SK-N-SH (cell line): ENCODE results near the gene WWP2. TPM values are rescaled to one million over a fixed set of nuclear protein-coding genes. Genes with fewer than 3 reads are reported as not detected.

Source experiments
- CTCF ChIA-PET: fragments of 300-600, 350-600 bp; formaldehyde crosslinking; extraction: SDS; loops from one replicate; lab custom pipeline; 2021; lab: Yijun Ruan, JAX
- POLR2A ChIA-PET: fragments of 350-600 bp; sonication (Branson Sonifier 250); formaldehyde crosslinking; extraction: SDS; loops from one replicate; lab custom pipeline; 2020; ENCODE audit warnings: antibody characterized with exemption, inconsistent platforms; lab: Yijun Ruan, JAX
- DNase-seq: peaks from one replicate; pipeline ENCODE4 v3.0.0; 2012
- H2AFZ ChIP-seq: fragments of 200-600 bp; sonication (generic); 2 replicates; pipeline ENCODE4 v1.8.1; 2016; ENCODE audit warnings: antibody characterized with exemption, mild to moderate bottlenecking, low read depth
- H3F3A ChIP-seq: fragments of 200-600 bp; sonication (generic); replicated peaks from 2 replicates; pipeline ENCODE3; 2016; ENCODE audit warnings: antibody characterized with exemption, mild to moderate bottlenecking; ENCODE audit not compliant: insufficient read depth
- H3K27ac ChIP-seq, 2 experiments: fragments of 200-500 bp in 1 of 2; fragments of 200-600 bp in 1 of 2; sonication (Bioruptor generic) in 1 of 2; sonication (generic), shearing (Covaris generic) in 1 of 2; 2 replicates each; pipeline versions ENCODE4 v1.5.1 to v1.6.1; 2014 to 2016; ENCODE audit warnings: low read depth in 2 of 2, inconsistent platforms in 1 of 2, low read length in 1 of 2, mild to moderate bottlenecking in 1 of 2, mixed read lengths in 1 of 2
- H3K27me3 ChIP-seq: fragments of 200-600 bp; sonication (generic), shearing (Covaris generic); 2 replicates; pipeline ENCODE4 v1.6.1; 2016; ENCODE audit warnings: mixed run types; ENCODE audit not compliant: insufficient read depth
- H3K36me3 ChIP-seq, 2 experiments: fragments of 200-500 bp in 1 of 2; fragments of 200-600 bp in 1 of 2; sonication (Bioruptor generic) in 1 of 2; sonication (generic) in 1 of 2; replicated peaks in 1 of 2; 2 replicates each; pipeline versions ENCODE3 to v1.5.1; 2014 to 2016; ENCODE audit warnings: low read length in 1 of 2, mild to moderate bottlenecking in 1 of 2; ENCODE audit not compliant: insufficient read depth in 2 of 2, control insufficient read depth in 1 of 2
- H3K4me1 ChIP-seq, 2 experiments: fragments of 200-500 bp in 1 of 2; fragments of 200-600 bp in 1 of 2; sonication (Bioruptor generic) in 1 of 2; sonication (generic), shearing (Covaris generic) in 1 of 2; 2 replicates each; pipeline versions ENCODE4 v1.5.1 to v1.6.1; 2014 to 2016; ENCODE audit warnings: low read depth in 1 of 2, low read length in 1 of 2, mixed run types in 1 of 2; ENCODE audit not compliant: insufficient read depth in 2 of 2, control insufficient read depth in 1 of 2
- H3K4me2 ChIP-seq: fragments of 200-600 bp; sonication (generic), shearing (Covaris generic); 2 replicates; pipeline ENCODE4 v1.6.1; 2017; ENCODE audit warnings: mixed run types
- H3K4me3 ChIP-seq, 2 experiments: fragments of 200-500 bp in 1 of 2; fragments of 200-600 bp in 1 of 2; sonication (Bioruptor generic) in 1 of 2; sonication (generic), shearing (Covaris generic) in 1 of 2; 2 replicates each; pipeline versions ENCODE4 v1.5.1 to v1.8.1; 2014 to 2016; ENCODE audit warnings: low read depth in 2 of 2, inconsistent platforms in 1 of 2, low read length in 1 of 2, mild to moderate bottlenecking in 1 of 2, mixed read lengths in 1 of 2, moderate library complexity in 1 of 2
- H3K79me2 ChIP-seq: fragments of 200-600 bp; sonication (generic); 2 replicates; pipeline ENCODE4 v1.8.1; 2017; ENCODE audit warnings: mild to moderate bottlenecking; ENCODE audit not compliant: insufficient read depth
- H3K9ac ChIP-seq: fragments of 200-600 bp; sonication (generic); 2 replicates; pipeline ENCODE4 v1.6.1; 2017; ENCODE audit warnings: mixed run types
- H3K9me2 ChIP-seq: fragments of 200-600 bp; sonication (generic); 2 replicates; pipeline ENCODE4 v1.6.1; 2017; ENCODE audit warnings: mixed run types
- H3K9me3 ChIP-seq: fragments of 200-600 bp; sonication (generic); 2 replicates; pipeline ENCODE4 v1.6.1; 2017; ENCODE audit warnings: mixed run types, mild to moderate bottlenecking, moderate library complexity
- H4K20me1 ChIP-seq: fragments of 200-600 bp; sonication (generic); 2 replicates; pipeline ENCODE4 v1.6.1; 2017; ENCODE audit warnings: mild to moderate bottlenecking, mixed run types; ENCODE audit not compliant: insufficient read depth
- CHD2 ChIP-seq: fragments of 150-350 bp; IDR thresholded peaks from 2 replicates; pipeline ENCODE4 v1.6.1; 2018; ENCODE audit warnings: low read length; ENCODE audit not compliant: partially characterized antibody
- CTCF ChIP-seq: fragments of 200-600 bp; sonication (generic); IDR thresholded peaks from 2 replicates; pipeline ENCODE4 v1.6.1; 2017; ENCODE audit warnings: antibody characterized with exemption, mild to moderate bottlenecking, moderate library complexity
- ELF1 ChIP-seq: IDR thresholded peaks from 2 replicates; pipeline ENCODE4 v1.4.0; 2012
- EP300 ChIP-seq, 2 experiments: IDR thresholded peaks; 2 replicates each; pipeline versions ENCODE4 v1.4.0 to v1.6.1; 2012; ENCODE audit warnings: borderline replicate concordance in 1 of 2, low read depth in 1 of 2, low read length in 1 of 2
- FOSL2 ChIP-seq: IDR thresholded peaks from 2 replicates; pipeline ENCODE4 v1.4.0; 2012; ENCODE audit warnings: low read depth, mild to moderate bottlenecking, moderate library complexity, borderline replicate concordance
- FOXJ3 ChIP-seq: sonication (generic); formaldehyde crosslinking; IDR thresholded peaks from 2 replicates; pipeline ENCODE4 v1.5.1; 2020; ENCODE audit warnings: mild to moderate bottlenecking, missing genetic modification reagents
- GATA2 ChIP-seq: sonication (generic); formaldehyde crosslinking; IDR thresholded peaks from 2 replicates; pipeline ENCODE4 v1.5.0; 2020; ENCODE audit warnings: mild to moderate bottlenecking, missing genetic modification reagents
- MEF2A ChIP-seq: IDR thresholded peaks from 2 replicates; pipeline ENCODE4 v1.4.0; 2012; ENCODE audit warnings: low read depth, borderline replicate concordance
- MXI1 ChIP-seq: IDR thresholded peaks from 2 replicates; pipeline ENCODE4 v1.6.1; 2012; ENCODE audit warnings: mild to moderate bottlenecking, low read depth, low read length, improper control_type of control experiment
- NFIC ChIP-seq: IDR thresholded peaks from 2 replicates; pipeline ENCODE4 v1.4.0; 2012; ENCODE audit warnings: borderline replicate concordance
- POLR2AphosphoS5 ChIP-seq: IDR thresholded peaks from 2 replicates; pipeline ENCODE4 v1.6.1; 2012; ENCODE audit warnings: low read depth, low read length
- RAD21 ChIP-seq: IDR thresholded peaks from 2 replicates; pipeline ENCODE4 v1.6.1; 2012; ENCODE audit warnings: mild to moderate bottlenecking, low read length
- RCOR1 ChIP-seq: fragments of 150-350 bp; IDR thresholded peaks from 2 replicates; pipeline ENCODE4 v1.6.1; 2017; ENCODE audit warnings: antibody characterized with exemption, low read length
- RFX5 ChIP-seq: IDR thresholded peaks from 2 replicates; pipeline ENCODE4 v1.6.1; 2012; ENCODE audit warnings: mild to moderate bottlenecking, improper control_type of control experiment, low read length
- RXRA ChIP-seq: IDR thresholded peaks from 2 replicates; pipeline ENCODE4 v1.4.0; 2012; ENCODE audit warnings: low read depth, mild to moderate bottlenecking, borderline replicate concordance
- SIN3A ChIP-seq: IDR thresholded peaks from 2 replicates; pipeline ENCODE4 v1.6.1; 2012; ENCODE audit warnings: low read depth, mild to moderate bottlenecking, low read length, moderate library complexity, borderline replicate concordance
- SMC3 ChIP-seq: IDR thresholded peaks from 2 replicates; pipeline ENCODE4 v1.6.1; 2012; ENCODE audit warnings: low read depth, low read length, improper control_type of control experiment
- TAF1 ChIP-seq: IDR thresholded peaks from 2 replicates; pipeline ENCODE4 v1.6.1; 2012; ENCODE audit warnings: low read depth, mild to moderate bottlenecking, low read length, moderate library complexity, borderline replicate concordance
- TCF12 ChIP-seq: IDR thresholded peaks from 2 replicates; pipeline ENCODE4 v1.4.0; 2012
- TEAD4 ChIP-seq: IDR thresholded peaks from 2 replicates; pipeline ENCODE4 v1.4.0; 2012; ENCODE audit warnings: mild to moderate bottlenecking, borderline replicate concordance; ENCODE audit not compliant: insufficient read depth
- YY1 ChIP-seq: IDR thresholded peaks from 2 replicates; pipeline ENCODE4 v1.4.0; 2012; ENCODE audit warnings: low read depth, mild to moderate bottlenecking
- ZBTB33 ChIP-seq: IDR thresholded peaks from 2 replicates; pipeline ENCODE4 v1.4.0; 2012; ENCODE audit warnings: low read depth, borderline replicate concordance
- WGBS: methylation state at CpG from one replicate; pipeline ENCODE4 v1.1.6; 2017; ENCODE audit warnings: low lambda C conversion rate; 5-methylcytosine and 5-hydroxymethylcytosine counted together
- polyA plus RNA-seq, 3 experiments: library from polyadenylated mRNA; depleted of rRNA; stranded (reverse); fragments of >200 nt; gene quantifications; 2 replicates each; pipeline ENCODE4 v1.2.3, GENCODE V29; 2012
- TF ChIP-seq, protein P1 (sequence below): fragments of 150-350 bp; IDR thresholded peaks from 2 replicates; pipeline ENCODE4 v1.6.1; 2017; ENCODE audit warnings: antibody characterized with exemption, low read length, low read depth, borderline replicate concordance
- TF ChIP-seq, protein P2 (sequence below): fragments of 150-350 bp; IDR thresholded peaks from 2 replicates; pipeline ENCODE4 v1.6.1; 2016; ENCODE audit warnings: mild to moderate bottlenecking, low read depth, low read length

The WWP2 gene
- polyA plus RNA-seq, 1 of the 3 experiments (the other 2 are of a cell fraction): 13.3 TPM

GRCh38 chr16:69939821-69940585, 177.9 kb downstream of the WWP2 start:
- CTCF ChIA-PET: interaction anchor here (1.3 to 9.3 kb wide), 3 partner anchors 10 to 146 kb away, joined by 3 to 65 read pairs (median 22); no protein-coding TSS in a partner anchor
- no peak overlapping the region for H2AFZ ChIP-seq
- no peak for DNase-seq

GRCh38 chr16:69940676-69941075, 178.5 kb downstream of the WWP2 start:
- TF ChIP-seq ZBTB33: no peak
- no peak for TF ChIP-seq FOSL2
- TF ChIP-seq NFIC: no peak
- TF ChIP-seq RFX5: no peak
- TF ChIP-seq MXI1: no peak
- TF ChIP-seq POLR2AphosphoS5: no peak
- TF ChIP-seq RXRA: no peak
- TF ChIP-seq MEF2A: no peak
- TF ChIP-seq FOXJ3 (CRISPR knock-in tag): no peak
- no peak for TF ChIP-seq YY1
- no peak for TF ChIP-seq CHD2
- TF ChIP-seq CTCF: no peak
- TF ChIP-seq TEAD4: no peak
- TF ChIP-seq, protein P1, sequence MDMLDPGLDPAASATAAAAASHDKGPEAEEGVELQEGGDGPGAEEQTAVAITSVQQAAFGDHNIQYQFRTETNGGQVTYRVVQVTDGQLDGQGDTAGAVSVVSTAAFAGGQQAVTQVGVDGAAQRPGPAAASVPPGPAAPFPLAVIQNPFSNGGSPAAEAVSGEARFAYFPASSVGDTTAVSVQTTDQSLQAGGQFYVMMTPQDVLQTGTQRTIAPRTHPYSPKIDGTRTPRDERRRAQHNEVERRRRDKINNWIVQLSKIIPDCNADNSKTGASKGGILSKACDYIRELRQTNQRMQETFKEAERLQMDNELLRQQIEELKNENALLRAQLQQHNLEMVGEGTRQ: no peak
- no peak for TF ChIP-seq TCF12
- no peak for TF ChIP-seq SIN3A
- no peaks in the 10 kb centered on the region for H3K9me3 ChIP-seq
- H3K9ac ChIP-seq: no peak overlapping the region
- no CpG with 5 or more reads among the region's 13 CpGs for WGBS
- H2AFZ ChIP-seq: no peak overlapping the region
- peaks cover 0 to 15% of the 10 kb centered on the region in 2 experiments; a peak in 1 of 4 replicates for H3K4me1 ChIP-seq
- ChIA-PET POLR2A (no interaction called here), CTCF (interaction anchor here (1.3 to 9.3 kb wide), 3 partner anchors 11 to 147 kb away, joined by 3 to 65 read pairs (median 22); no protein-coding TSS in a partner anchor)
- no peak for DNase-seq
- H3K9me2 ChIP-seq: no peaks in the 10 kb centered on the region
- H3K27ac ChIP-seq: no peak overlapping the region
- no peaks in the 10 kb centered on the region for H4K20me1 ChIP-seq
- H3F3A ChIP-seq: no peaks in the 10 kb centered on the region
- no peak overlapping the region for H3K4me2 ChIP-seq
- no peak overlapping the region for H3K4me3 ChIP-seq
- H3K79me2 ChIP-seq: no peaks in the 10 kb centered on the region
- no peaks in the 10 kb centered on the region for H3K27me3 ChIP-seq
- H3K36me3 ChIP-seq: peaks cover 3 to 27% of the 10 kb centered on the region in 2 experiments

More at GRCh38 chr16:69939821-69940585, 177.9 kb downstream of the WWP2 start:
- H3K79me2 ChIP-seq: no peaks in the 10 kb centered on the region
- POLR2A ChIA-PET: no interaction called here
- H3K27me3 ChIP-seq: no peaks in the 10 kb centered on the region
- peaks cover 0 to 15% of the 10 kb centered on the region in 2 experiments; a peak in 1 of 4 replicates for H3K4me1 ChIP-seq
- H3K9me3 ChIP-seq: no peaks in the 10 kb centered on the region
- WGBS: 100% methylated on average over 12 of the region's 26 CpGs
- H3K9ac ChIP-seq: no peak overlapping the region
- no peak overlapping the region for H3K27ac ChIP-seq
- peaks cover 3 to 32% of the 10 kb centered on the region in 2 experiments for H3K36me3 ChIP-seq
- no peak overlapping the region for H3K4me3 ChIP-seq
- no peaks in the 10 kb centered on the region for H3K9me2 ChIP-seq
- no peaks in the 10 kb centered on the region for H3F3A ChIP-seq
- H3K4me2 ChIP-seq: no peak overlapping the region
- TF ChIP-seq TAF1 (no peak), GATA2 (CRISPR knock-in tag) (no peak), TEAD4 (no peak), POLR2AphosphoS5 (no peak), RCOR1 (no peak), RAD21 (no peak), FOSL2 (no peak), SMC3 (no peak), TCF12 (no peak), ELF1 (no peak), CHD2 (no peak), EP300 (IDR thresholded peaks at IDR 0.05; ENCODE audit: borderline replicate concordance in 1 of 2, low read depth in 1 of 2, low read length in 1 of 2) (no peak)
- TF ChIP-seq, protein P2, sequence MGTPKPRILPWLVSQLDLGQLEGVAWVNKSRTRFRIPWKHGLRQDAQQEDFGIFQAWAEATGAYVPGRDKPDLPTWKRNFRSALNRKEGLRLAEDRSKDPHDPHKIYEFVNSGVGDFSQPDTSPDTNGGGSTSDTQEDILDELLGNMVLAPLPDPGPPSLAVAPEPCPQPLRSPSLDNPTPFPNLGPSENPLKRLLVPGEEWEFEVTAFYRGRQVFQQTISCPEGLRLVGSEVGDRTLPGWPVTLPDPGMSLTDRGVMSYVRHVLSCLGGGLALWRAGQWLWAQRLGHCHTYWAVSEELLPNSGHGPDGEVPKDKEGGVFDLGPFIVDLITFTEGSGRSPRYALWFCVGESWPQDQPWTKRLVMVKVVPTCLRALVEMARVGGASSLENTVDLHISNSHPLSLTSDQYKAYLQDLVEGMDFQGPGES: no peak
- no peaks in the 10 kb centered on the region for H4K20me1 ChIP-seq
